Measurements from ENCODE around the gene KPTN. TPM values are rescaled to one million over a fixed set of nuclear protein-coding genes. Genes with fewer than 3 reads are reported as not detected.

KPTN gene
- total RNA-seq, 1 donor from 2014 or later, result 16.3 TPM

DNA sequence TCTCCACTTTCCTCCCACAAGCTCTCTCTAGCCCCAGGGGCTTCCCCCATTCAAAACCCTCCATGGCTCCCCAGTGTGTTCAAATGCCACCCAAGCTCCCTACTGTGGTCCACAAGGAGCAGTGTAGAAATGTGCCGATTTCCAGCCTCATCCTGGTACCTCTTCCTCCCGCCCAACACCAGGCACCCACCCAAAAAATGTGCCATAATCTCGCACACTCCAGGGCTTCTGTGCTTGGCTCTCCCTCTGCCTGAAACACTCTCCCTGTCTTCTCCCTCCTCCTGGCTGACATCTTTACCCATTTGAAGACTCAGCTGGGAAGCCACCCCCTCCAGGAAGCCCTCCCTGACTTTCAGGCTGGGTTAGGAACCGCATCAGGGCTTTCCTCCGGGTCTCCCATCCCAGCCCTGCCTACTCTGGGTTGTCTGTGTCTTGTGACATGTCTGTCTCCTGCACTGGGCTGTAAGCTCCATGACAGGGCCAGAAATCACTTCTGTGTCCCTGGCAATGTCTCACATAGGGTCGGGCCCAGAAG, 48.1 kb downstream of the KPTN start:
- no peak for DNase-seq (ENCODE audit: low spot score)

DNA sequence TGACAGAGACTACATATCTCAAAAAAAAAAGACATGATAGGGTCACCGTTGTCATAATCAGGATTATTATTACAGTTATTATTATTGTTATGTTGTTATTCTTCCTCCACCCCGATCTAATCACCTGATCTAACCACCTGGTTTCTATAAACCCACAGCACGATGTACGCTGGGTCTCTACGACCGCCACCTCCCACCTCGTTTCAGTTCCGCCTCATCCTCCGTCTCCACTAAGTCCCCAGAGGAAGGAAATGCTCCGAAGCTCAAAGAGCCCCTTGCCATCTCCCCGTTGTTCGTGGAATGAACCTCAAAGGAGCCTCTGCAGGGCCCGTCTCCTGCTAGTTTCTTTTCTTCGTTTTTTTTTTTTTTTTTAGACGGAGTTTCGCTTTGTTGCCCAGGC, 48.8 kb downstream of the KPTN start:
- DNase-seq (ENCODE audit: low spot score), result no peak

DNA sequence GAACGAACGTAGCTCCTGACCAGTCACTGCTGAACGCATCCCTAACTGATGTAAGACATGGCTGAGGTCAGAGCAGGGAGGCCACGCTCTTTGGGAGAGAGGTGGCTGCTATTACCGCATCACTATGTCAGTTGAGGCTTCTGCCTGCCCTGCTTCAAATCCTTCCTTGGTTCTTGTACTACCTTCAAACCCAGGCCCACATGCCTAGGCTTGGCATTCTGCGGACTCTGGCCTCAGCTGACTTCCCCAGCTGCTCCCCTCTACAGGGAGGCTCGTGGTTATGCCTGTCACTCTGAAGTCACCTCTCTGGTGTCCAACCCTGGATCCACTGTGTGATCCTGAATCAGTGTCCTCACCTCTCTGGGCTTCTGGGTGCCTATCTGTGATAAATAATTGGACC, 49.9 kb downstream of the KPTN start:
- no peak for DNase-seq (ENCODE audit: low spot score)

DNA sequence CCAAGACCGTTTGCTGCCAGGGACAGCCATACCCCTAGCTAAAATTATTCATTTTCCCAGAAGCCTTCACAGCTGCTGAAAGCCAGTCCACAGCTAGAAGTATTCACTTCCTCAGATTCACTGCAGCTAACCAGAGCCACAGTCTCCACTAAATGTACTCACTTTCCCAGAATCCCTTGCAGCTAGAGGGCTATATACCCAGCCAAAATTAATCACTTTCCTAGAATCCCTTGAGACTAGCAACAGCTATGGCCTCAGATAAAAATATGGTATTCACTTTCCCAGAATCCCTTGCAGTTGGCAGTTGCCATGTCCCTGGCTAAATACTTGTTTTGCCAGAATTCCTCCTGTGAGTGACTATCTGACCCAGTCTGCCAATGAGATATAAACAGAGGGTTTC, 50.9 kb downstream of the KPTN start:
- no peak for DNase-seq (ENCODE audit: low spot score)

DNA sequence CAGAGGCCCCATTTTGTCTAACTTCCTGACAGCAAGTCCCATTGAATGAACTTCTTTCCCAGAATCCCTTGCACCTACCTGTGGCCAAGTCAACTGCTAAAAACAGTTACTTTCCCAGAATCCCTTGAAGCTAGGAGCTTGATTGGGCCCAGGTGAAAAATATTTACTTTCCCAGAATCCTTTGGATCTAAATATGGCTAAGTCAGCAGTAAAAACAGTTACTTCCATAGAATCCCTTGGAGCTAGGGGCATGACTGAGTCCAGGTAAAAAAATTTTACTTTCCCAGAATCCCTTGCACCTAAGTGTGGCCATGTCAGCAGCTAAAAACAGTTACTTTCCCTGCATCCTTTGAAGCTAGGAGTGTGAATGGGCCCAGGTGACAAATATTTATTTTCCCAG, 51.5 kb downstream of the KPTN start:
- no peak for DNase-seq (ENCODE audit: low spot score)

DNA sequence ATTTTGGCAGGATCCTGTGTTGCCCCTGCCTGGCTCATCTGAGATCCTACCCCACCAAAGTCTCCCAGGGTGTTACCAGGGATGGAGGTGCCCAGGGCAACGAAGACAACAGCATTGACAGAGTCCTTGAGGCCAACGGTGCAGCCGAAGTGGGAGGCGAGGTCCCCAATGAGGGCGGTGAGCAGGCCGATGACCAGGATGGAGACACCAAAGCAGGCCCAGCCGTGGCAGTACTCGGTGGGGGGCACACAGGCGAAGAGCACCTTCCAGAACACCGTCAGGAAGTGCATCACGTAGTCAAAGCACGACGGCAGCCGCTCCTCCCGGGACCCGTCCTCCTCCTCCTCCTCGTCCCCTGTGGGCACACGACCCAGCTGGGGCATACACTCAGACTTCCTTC, 51.9 kb downstream of the KPTN start:
- DNase-seq (ENCODE audit: low spot score), result no peak

DNA sequence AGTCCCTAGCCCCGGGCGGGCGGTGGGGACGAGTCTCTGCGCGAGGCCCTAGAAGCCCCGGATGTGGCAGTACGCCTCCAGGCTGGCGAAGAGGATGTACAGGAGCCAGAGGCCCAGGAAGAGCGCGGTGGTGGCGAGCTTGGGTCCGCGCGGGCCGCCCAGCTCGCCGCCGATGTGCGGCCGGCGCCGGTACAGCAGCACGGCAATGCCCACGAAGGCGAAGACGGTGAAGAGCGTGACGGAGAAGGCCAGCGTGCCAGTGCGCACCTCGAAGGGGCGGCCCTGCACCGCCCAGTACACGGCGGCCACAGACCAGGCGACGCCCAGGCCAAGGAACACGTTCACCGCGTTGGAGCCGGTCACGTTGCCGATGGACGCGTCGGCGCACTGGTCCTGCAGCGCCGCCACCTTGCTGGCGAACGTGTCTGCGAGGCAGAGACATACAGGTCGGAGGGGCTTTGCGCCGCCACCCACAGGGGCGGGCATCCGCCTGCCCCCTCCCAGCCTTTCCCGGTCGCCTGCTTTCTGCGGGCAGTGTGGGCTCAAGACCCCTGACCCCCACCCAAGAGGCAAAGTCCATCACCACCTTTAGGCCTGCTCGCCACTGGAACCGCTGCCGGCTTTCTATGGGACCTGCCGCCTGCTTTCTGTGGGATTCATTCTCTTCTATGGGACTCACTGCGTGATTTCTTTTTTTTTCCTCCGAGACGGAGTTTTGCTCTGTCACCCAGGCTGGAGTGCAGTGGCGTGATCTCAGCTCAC, 53.8 kb downstream of the KPTN start:
- peak; percentile 47 for DNase-seq (ENCODE audit: low spot score)

DNA sequence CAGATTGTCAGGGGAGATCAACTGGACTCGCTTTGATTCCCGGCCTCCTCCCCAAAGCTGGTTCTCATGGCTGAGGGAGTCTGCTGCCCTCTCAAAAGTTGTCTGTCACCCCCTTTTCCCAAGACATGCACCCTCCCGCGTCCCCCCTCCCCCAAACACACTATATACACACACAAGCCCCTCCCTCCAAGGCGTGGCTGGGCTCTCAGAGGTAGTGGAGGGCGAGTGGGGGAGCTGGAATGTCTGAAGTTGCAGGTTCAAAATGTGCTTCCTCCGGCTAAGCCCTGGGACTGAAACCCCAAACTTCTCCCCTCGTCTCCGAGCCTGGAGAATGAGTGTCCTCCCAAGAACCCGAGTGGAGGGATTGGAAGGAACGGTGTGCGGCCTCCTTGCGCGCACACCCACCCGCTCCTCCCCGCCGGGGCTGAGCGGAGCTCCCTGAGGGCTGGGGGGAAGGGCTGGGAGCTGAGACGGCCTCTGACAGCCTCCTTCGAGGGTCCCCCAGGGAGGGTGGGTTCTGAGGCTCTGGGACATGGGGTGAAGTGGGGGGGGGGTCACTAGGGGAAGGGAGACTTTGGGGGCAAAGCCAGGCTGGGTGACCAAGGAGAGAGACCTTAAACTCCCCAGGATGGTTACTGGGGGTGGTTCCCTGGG, 54.8 kb downstream of the KPTN start:
- DNase-seq (ENCODE audit: low spot score), result no peak

DNA sequence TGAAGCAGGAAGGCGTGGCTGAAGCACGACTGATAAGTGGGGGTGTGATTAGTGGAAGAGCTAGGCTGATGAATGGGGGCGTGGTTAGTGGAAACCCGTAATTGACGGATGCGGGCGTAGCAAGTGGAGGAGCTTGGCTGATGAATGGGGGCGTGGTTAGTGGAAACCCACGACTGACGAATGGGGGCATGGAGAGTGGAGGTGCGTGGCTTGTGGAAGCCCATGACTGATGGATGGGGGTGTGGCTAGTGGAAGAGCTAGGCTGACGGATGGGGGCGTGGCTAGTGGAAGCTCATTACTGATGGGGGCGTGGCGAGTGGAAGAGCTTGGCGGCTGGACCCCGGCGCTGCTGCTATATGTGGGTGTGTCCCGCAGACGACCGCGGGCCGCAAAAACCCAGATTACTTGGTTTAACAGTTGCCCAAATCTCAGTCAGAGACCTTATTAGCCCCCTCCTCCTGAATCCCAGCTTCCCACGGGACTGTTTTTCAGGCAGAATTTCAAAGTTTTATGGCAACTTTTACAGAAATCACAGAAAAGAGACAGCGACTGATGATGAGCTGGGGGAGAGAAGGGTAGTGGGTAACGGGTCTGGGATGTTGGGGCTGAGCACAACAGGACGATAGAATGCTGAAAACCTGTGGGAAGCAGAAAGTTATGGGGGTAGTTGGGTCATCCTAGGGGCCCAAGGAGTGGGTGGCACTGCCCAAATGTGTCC, 55.7 kb downstream of the KPTN start:
- DNase-seq (ENCODE audit: low spot score), result peak; percentile 91

DNA sequence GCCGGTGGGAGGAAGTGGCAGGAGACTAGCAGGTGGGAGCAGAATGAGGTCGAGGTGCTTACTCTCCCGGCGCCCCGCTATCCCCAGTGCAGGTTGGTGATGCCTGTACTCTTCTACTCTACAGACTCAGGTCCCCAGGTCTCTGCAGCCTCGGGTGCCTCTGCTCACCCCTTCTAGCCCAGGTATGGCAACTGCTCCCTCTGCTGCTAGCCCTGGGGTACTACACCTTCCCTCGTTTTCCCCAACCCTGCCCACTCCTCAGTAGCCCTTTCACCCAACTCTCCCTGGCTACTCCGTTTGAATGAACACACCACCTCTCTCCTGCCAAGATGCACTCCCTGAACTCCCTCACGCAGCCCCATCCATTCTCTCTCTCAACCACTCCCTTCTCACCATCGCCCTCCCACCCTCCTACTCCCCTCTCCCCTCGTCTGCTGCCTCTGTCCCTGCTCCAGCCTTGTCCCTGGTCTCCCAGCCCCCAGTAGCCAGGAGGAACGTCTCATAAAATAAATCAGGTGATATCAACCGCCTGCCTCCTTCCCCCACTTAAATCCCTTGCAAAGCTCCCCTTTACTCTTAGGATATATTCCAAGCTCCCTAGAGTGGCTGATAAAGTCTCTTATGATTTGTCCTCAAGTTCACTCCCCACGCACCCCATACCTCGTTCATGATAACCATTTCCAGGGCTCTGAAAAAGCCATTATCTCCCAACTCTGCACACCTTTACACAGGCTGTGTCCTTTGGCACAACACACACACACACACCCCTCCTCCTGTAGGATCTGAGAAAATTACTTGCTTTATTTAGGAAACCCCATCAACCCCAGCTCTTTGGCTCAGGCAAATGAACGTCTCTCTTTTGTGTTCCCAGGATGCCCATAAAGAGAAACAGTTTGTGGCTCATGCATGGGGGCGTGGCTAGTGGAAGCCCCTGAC, 56.5 kb downstream of the KPTN start:
- peak; percentile 44 for DNase-seq (ENCODE audit: low spot score)

Other genes with a start within 250 kb of the KPTN start
- gene CCDC9, start 227.7 kb downstream of the KPTN start, total RNA-seq, result 32.5 TPM
- 33.5 TPM for gene INAFM1, start 209.3 kb downstream of the KPTN start, total RNA-seq
- gene C5AR1, start 174.4 kb downstream of the KPTN start, total RNA-seq, result 18.7 TPM
- gene C5AR2, start 152.0 kb downstream of the KPTN start, total RNA-seq, result 1.6 TPM
- gene DHX34, start 134.9 kb downstream of the KPTN start, total RNA-seq, result 19.1 TPM
- 5.7 TPM for gene MEIS3, start 64.7 kb downstream of the KPTN start, total RNA-seq
- gene SLC8A2, start 12.3 kb downstream of the KPTN start, total RNA-seq, result 5.1 TPM
- 155 TPM for gene NAPA, start 30.8 kb upstream of the KPTN start, total RNA-seq
- gene ZNF541, start 88.9 kb upstream of the KPTN start, total RNA-seq, result 1.2 TPM
- gene BICRA, start 124.9 kb upstream of the KPTN start, total RNA-seq, result 20.9 TPM
- gene EHD2, start 229.2 kb upstream of the KPTN start, total RNA-seq, result 81.2 TPM

Measured in mucosa of gallbladder (tissue), 1 donor.